22Rv1 (cell line): ENCODE measurements around the gene GCFC2.

ENCODE experiments used
- H3K27ac ChIP-seq: fragments of 450-650 bp; 2 replicates; pipeline ENCODE4 v1.5.1; 2017
- CTCF ChIP-seq: fragments of 450-650 bp; IDR thresholded peaks from 2 replicates; pipeline ENCODE4 v1.5.1; 2017; ENCODE audit warnings: mild to moderate bottlenecking
- ZFX ChIP-seq: fragments of 450-650 bp; IDR thresholded peaks from 2 replicates; pipeline ENCODE4 v1.6.1; 2017; ENCODE audit warnings: antibody characterized with exemption, borderline replicate concordance

The GCFC2 gene

GRCh38 chr2:75655861-75656260 lies 54.9 kb downstream of the GCFC2 start:
- TF ChIP-seq CTCF = no peak
- H3K27ac ChIP-seq = no peak overlapping the region

- TF ChIP-seq ZFX = no peak
- no peak overlapping the region for H3K27ac ChIP-seq
These were observed 56.7 kb downstream of the GCFC2 start for GRCh38 chr2:75654012-75654411.

- H3K27ac ChIP-seq = peak overlapping the region; percentile 62
- no peak for TF ChIP-seq CTCF
- no peak for TF ChIP-seq ZFX
These were observed 62.9 kb downstream of the GCFC2 start for GRCh38 chr2:75647771-75648170.

GRCh38 chr2:75646583-75647425 lies 63.9 kb downstream of the GCFC2 start, which contains the start of gene MRPL19:
MRPL19 (plus strand) TSS chr2:75646783; CDS start chr2:75646808, 25 bp downstream.
- peak; percentile 5; the same call in 1 of the 2 replicates for TF ChIP-seq CTCF
- no peak for TF ChIP-seq ZFX

GRCh38 chr2:75646090-75646582 lies 64.6 kb downstream of the GCFC2 start:
- H3K27ac ChIP-seq = peak overlapping the region; percentile 62
- TF ChIP-seq CTCF (no peak), ZFX (no peak)

More at GRCh38 chr2:75646583-75647425, 63.9 kb downstream of the GCFC2 start, which contains the start of gene MRPL19:
- H3K27ac ChIP-seq = peak within 1 kb of the TSS; percentile 62

DNA sequence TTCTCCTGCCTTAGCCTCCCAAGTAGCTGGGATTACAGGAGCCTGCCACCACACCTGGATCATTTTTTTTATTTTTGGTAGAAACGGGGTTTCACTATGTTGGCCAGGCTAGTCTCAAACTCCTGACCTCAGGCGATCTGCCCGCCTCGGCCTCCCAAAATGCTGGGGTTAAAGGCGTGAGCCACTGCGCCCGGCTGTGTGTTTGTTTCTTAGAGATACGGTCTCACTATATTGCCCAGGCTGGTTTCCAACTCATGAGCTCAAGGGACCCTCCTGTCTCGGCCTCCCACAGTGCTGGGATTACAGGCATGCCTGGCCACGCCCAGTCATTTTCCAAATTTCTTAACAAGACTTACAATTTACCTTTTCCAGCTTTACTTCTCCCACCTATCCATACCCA lies 65.1 kb downstream of the GCFC2 start:
- no peak for TF ChIP-seq ZFX
- no peak for TF ChIP-seq CTCF
- no peak overlapping the region for H3K27ac ChIP-seq

DNA sequence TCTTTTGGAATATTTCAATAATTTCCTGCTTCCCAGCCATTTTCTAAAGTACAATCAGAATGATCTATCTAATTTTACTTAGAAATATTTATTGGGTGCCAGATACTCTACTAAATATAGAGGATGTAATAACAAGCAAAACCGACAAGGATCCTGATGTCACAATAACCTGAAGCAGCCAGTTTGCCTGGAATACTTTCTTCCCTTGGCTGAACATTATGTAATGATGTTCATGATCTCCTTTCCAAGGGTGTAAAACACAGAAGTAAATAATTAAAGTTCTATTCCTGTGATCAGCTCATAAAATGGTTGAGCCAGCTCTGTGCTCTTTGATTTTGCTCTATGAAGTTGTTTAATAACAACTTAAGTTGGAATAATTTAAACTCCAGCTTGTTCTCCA lies 66.7 kb downstream of the GCFC2 start:
- no peak for TF ChIP-seq ZFX
- no peak for TF ChIP-seq CTCF
- no peak overlapping the region for H3K27ac ChIP-seq

DNA sequence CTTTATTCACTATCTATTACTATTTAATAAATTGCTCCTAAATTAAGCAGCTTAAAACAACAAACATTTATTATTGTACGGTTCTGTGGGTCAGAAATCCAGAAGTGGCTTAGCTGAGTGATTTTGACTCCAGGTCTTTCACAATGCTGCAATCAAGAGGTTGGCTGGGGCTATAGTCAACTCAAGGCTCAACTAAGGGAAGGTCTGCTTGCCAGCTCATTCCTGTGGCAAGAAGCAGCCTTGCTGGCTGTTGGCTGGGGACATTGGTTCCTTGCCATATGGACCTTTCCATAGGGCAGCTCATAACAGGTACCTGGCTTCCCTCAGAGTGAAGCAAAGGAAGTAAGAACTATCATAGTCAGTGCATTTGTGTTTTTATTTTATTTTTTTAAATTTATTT lies 69.1 kb downstream of the GCFC2 start:
- no peak for TF ChIP-seq CTCF
- TF ChIP-seq ZFX = no peak
- H3K27ac ChIP-seq = no peak overlapping the region
